Measurements from ENCODE around the gene IRF9. TPM values are rescaled to one million over a fixed set of nuclear protein-coding genes. Genes with fewer than 3 reads are reported as not detected.
"Not testable (repeated sequence)": the region's sequence is repeated elsewhere in the genome, so short reads cannot be mapped to it uniquely, and the experiment has no call there.

The IRF9 gene
- total RNA-seq, 1 experiment from 2014 or later: 25.1 TPM

DNA sequence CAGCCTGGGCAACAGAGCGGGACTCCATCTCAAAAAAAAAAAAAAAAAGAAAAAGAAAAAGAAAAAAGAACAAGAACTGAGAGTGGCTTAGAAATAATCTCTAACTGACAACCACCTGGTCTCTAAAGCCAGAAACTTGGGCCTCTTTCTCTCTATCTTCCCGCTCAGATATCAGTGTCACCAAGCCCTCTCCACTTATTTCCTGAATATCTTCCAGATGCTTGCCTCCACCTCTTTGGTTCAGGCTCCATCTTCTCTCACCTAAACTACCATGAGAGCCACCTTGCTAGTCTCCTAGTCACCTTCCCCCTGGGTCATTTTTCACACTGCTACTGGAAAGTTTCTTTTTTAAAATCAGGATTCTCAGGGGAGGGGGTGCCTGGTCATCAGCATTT lies 36.0 kb downstream of the IRF9 start:
- no peaks in the 10 kb centered on the region for H3K9me3 ChIP-seq (ENCODE audit: low read depth, low read length, poor library complexity, severe bottlenecking)
- H3K4me3 ChIP-seq (ENCODE audit: low read depth, low read length, poor library complexity, severe bottlenecking): peak overlapping the region; percentile 7
- POLR2A ChIA-PET (ENCODE audit: low non-redundant PET): no interaction called here
- intact Hi-C loops (cut with micrococcal nuclease; ENCODE audit: unreplicated experiment): no loop called here
- peaks cover 11% of the 10 kb centered on the region for H3K4me1 ChIP-seq (ENCODE audit: insufficient read depth, low read length, poor library complexity, severe bottlenecking)
- DNase-seq (ENCODE audit: low spot score): no peak
- no peak overlapping the region for H3K27ac ChIP-seq (ENCODE audit: low read depth, low read length, poor library complexity, severe bottlenecking)
- CTCF ChIA-PET: no interaction called here
- H3K36me3 ChIP-seq (ENCODE audit: insufficient read depth, low read length, poor library complexity, severe bottlenecking): peaks cover 20% of the 10 kb centered on the region
- H3K27me3 ChIP-seq (replicated peaks; ENCODE audit: insufficient read depth, low read depth, low read length, poor library complexity): no peaks in the 10 kb centered on the region
- BruUV-seq (replicated peaks): no TSS peak
- TF ChIP-seq EZH2 (IDR thresholded peaks at IDR 0.05; ENCODE audit: borderline replicate concordance, low read depth, low read length, poor library complexity, severe bottlenecking): no peak
- TF ChIP-seq, protein P1, sequence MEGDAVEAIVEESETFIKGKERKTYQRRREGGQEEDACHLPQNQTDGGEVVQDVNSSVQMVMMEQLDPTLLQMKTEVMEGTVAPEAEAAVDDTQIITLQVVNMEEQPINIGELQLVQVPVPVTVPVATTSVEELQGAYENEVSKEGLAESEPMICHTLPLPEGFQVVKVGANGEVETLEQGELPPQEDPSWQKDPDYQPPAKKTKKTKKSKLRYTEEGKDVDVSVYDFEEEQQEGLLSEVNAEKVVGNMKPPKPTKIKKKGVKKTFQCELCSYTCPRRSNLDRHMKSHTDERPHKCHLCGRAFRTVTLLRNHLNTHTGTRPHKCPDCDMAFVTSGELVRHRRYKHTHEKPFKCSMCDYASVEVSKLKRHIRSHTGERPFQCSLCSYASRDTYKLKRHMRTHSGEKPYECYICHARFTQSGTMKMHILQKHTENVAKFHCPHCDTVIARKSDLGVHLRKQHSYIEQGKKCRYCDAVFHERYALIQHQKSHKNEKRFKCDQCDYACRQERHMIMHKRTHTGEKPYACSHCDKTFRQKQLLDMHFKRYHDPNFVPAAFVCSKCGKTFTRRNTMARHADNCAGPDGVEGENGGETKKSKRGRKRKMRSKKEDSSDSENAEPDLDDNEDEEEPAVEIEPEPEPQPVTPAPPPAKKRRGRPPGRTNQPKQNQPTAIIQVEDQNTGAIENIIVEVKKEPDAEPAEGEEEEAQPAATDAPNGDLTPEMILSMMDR (conservative IDR thresholded peaks at IDR 0.05; ENCODE audit: low read depth, low read length): no peak

DNA sequence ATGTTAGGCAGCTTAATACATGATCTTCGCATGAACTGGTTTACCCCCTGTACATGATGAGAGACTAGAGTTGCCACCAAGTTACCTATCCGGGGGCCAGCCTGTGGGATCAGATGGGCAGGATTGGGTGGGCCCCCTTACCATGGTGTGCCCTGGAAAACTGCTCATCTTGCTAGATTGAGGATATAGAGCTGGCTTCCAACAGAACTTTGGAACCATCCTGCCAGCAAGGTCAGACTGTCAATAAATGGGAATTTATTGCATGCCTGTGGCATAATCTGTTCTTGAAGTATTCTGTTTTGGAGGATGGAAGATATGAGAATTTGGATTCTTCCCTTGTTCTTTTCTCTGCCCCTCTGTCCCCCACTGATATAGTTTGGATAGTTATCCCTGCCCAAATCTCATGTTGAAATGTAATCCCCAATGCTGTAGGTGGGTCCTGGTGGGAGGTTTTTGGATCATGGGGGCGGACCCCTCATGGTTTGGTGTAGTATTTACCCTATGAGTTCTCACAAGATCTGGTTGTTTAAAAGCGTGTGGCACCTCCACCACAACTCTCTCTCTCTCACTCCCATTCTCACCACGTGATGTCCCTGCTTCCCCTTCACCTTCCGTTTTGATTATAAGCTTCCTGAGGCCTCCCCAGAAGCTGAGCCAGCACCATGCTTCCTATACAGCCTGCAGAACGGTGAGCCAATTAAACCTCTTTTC lies 37.9 kb downstream of the IRF9 start:
- no peak for DNase-seq (ENCODE audit: low spot score)
- H3K36me3 ChIP-seq (ENCODE audit: insufficient read depth, low read length, poor library complexity, severe bottlenecking): peaks cover 12% of the 10 kb centered on the region
- intact Hi-C loops (cut with micrococcal nuclease; ENCODE audit: unreplicated experiment): no loop called here
- H3K4me1 ChIP-seq (ENCODE audit: insufficient read depth, low read length, poor library complexity, severe bottlenecking): peaks cover 11% of the 10 kb centered on the region
- no peaks in the 10 kb centered on the region for H3K9me3 ChIP-seq (ENCODE audit: low read depth, low read length, poor library complexity, severe bottlenecking)
- no peak for TF ChIP-seq EZH2 (IDR thresholded peaks at IDR 0.05; ENCODE audit: borderline replicate concordance, low read depth, low read length, poor library complexity, severe bottlenecking)
- TF ChIP-seq, protein P1 (conservative IDR thresholded peaks at IDR 0.05; ENCODE audit: low read depth, low read length): no peak
- H3K27ac ChIP-seq (ENCODE audit: low read depth, low read length, poor library complexity, severe bottlenecking): no peak overlapping the region
- no peak overlapping the region for H3K4me3 ChIP-seq (ENCODE audit: low read depth, low read length, poor library complexity, severe bottlenecking)
- POLR2A ChIA-PET (ENCODE audit: low non-redundant PET): no interaction called here
- no peaks in the 10 kb centered on the region for H3K27me3 ChIP-seq (replicated peaks; ENCODE audit: insufficient read depth, low read depth, low read length, poor library complexity)
- no TSS peak for BruUV-seq (replicated peaks)
- CTCF ChIA-PET: no interaction called here

DNA sequence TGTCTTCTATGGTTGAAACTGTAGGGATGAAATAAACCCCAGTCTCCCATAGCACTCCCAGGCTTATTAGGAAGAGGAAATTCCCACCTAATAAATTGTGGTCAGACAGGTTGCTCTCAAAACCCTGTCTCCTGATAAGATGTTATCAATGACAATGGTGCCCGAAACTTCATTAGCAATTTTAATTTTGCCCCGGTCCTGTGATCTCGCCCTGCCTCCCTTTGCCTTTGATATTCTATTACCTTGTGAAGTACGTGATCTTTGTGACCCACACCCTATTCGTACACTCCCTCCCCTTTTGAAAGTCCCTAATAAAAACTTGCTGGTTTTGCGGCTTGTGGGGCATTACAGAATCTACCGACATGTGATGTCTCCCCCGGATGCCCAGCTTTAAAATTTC lies 41.5 kb downstream of the IRF9 start:
- POLR2A ChIA-PET (ENCODE audit: low non-redundant PET); H3K4me3 ChIP-seq (ENCODE audit: low read depth, low read length, poor library complexity, severe bottlenecking); intact Hi-C loops (cut with micrococcal nuclease; ENCODE audit: unreplicated experiment); H3K27me3 ChIP-seq (replicated peaks; ENCODE audit: insufficient read depth, low read depth, low read length, poor library complexity); H3K27ac ChIP-seq (ENCODE audit: low read depth, low read length, poor library complexity, severe bottlenecking); DNase-seq (ENCODE audit: low spot score); H3K4me1 ChIP-seq (ENCODE audit: insufficient read depth, low read length, poor library complexity, severe bottlenecking); BruUV-seq (replicated peaks); H3K9me3 ChIP-seq (ENCODE audit: low read depth, low read length, poor library complexity, severe bottlenecking): not testable (repeated sequence)
- CTCF ChIA-PET: interaction anchor here (0.5 kb wide), 1 partner anchor 537 kb away, joined by 6 read pairs; no protein-coding TSS in a partner anchor
- peaks cover 17% of the 10 kb centered on the region for H3K36me3 ChIP-seq (ENCODE audit: insufficient read depth, low read length, poor library complexity, severe bottlenecking)

DNA sequence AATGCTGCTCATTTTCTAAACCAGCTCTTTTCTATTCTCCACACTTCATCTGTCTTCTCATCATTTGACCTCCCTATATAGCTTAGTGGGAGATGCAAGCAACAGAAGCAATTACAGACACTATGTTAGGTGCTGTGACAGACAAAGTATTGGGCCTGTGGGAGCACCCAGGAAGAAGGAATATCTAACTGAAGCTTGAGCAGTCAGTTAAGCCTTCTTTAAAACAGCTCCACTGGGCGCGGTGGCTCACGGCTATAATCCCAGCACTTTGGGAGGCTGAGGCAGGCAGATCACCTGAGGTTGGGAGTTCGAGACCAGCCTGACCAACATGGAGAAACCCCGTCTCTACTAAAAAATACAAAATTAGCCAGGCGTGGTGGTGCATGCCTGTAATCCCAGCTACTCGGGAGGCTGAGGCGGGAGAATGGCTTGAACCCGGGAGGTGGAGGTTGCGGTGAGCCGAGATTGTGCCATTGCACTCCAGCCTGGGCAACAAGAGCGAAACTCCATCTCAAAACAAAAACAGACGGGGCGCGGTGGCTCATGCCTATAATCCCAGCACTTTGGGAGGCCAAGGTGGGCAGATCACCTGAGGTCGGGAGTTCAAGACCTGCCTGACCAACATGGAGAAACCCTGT lies 42.3 kb downstream of the IRF9 start:
- H3K27me3 ChIP-seq (replicated peaks; ENCODE audit: insufficient read depth, low read depth, low read length, poor library complexity); BruUV-seq (replicated peaks); H3K4me1 ChIP-seq (ENCODE audit: insufficient read depth, low read length, poor library complexity, severe bottlenecking); H3K27ac ChIP-seq (ENCODE audit: low read depth, low read length, poor library complexity, severe bottlenecking); H3K4me3 ChIP-seq (ENCODE audit: low read depth, low read length, poor library complexity, severe bottlenecking); DNase-seq (ENCODE audit: low spot score); intact Hi-C loops (cut with micrococcal nuclease; ENCODE audit: unreplicated experiment); H3K9me3 ChIP-seq (ENCODE audit: low read depth, low read length, poor library complexity, severe bottlenecking): not testable (repeated sequence)
- H3K36me3 ChIP-seq (ENCODE audit: insufficient read depth, low read length, poor library complexity, severe bottlenecking): peaks cover 20% of the 10 kb centered on the region
- ChIA-PET POLR2A (ENCODE audit: low non-redundant PET) (interaction anchor here (0.6 kb wide), 1 partner anchor 26 kb away, joined by 4 read pairs; no protein-coding TSS in a partner anchor), CTCF (interaction anchor here (0.5 kb wide), 1 partner anchor 538 kb away, joined by 6 read pairs; no protein-coding TSS in a partner anchor)

All from A673 (cell line).